Right lobe of liver (tissue), 6 donors: ENCODE measurements around the gene RAB14. TPM values are rescaled to one million over a fixed set of nuclear protein-coding genes. Genes with fewer than 3 reads are reported as not detected.

Experiments used
- ATAC-seq, 4 donors: fragments of 200-7000 bp; cut with Tn5 transposase; one replicate each; pipeline ENCODE4 v1.9.1; 2020; ENCODE audit warnings: mild to moderate bottlenecking in 4 of 4, moderate library complexity in 4 of 4
- DNase-seq, 3 donors: peaks; one replicate each; pipeline ENCODE4 v3.0.0-alpha.2; 2020
- H3K27ac ChIP-seq, 3 donors: fragments of 200-600 bp; one replicate each; pipeline ENCODE4 v1.8.0; 2022
- H3K27me3 ChIP-seq, 2 donors: fragments of 200-600 bp; one replicate each; pipeline ENCODE4 v1.8.0; 2022
- H3K36me3 ChIP-seq, 4 donors: fragments of 200-600 bp; sonication (generic) in 1 of 4; one replicate each; pipeline versions ENCODE4 v1.5.1 to v1.8.0; 2017 to 2022; ENCODE audit warnings: control low read depth in 1 of 4
- H3K4me1 ChIP-seq, 4 donors: fragments of 200-600 bp; sonication (generic) in 1 of 4; one replicate each; pipeline versions ENCODE4 v1.5.1 to v1.8.0; 2017 to 2022; ENCODE audit warnings: control low read depth in 1 of 4
- H3K4me3 ChIP-seq, 3 donors: fragments of 200-600 bp; one replicate each; pipeline ENCODE4 v1.8.0; 2022
- H3K9me3 ChIP-seq, 4 donors: fragments of 200-600 bp; sonication (generic) in 1 of 4; one replicate each; pipeline versions ENCODE4 v1.5.1 to v1.8.0; 2017 to 2022; ENCODE audit warnings: control low read depth in 1 of 4
- CTCF ChIP-seq, 4 donors: fragments of 200-600 bp in 3 of 4; fragments of 450-650 bp in 1 of 4; IDR thresholded peaks; one replicate each; pipeline versions ENCODE4 v1.5.1 to v1.8.0; 2016 to 2022; ENCODE audit warnings: antibody characterized with exemption in 4 of 4, mild to moderate bottlenecking in 2 of 4
- POLR2A ChIP-seq: fragments of 450-650 bp; IDR thresholded peaks from one replicate; pipeline ENCODE4 v1.6.1; 2017; ENCODE audit warnings: antibody characterized with exemption, mild to moderate bottlenecking
- WGBS: methylation state at CpG from one replicate; pipeline ENCODE4 v1.1.6; 2018; ENCODE audit warnings: low coverage, low lambda C conversion rate; ENCODE audit not compliant: insufficient coverage; ENCODE audit errors: missing lambda C conversion rate; 5-methylcytosine and 5-hydroxymethylcytosine counted together
- intact Hi-C, 2 donors: fragments of 100-400 bp; cut with DNase I; formaldehyde crosslinking; loops; one replicate each; pipeline versions ENCODE4 v1.11.2 to v1.14.1; 2022
- total RNA-seq, 6 experiments: library from RNA; depleted of rRNA in 2 of 6; stranded (reverse); fragments of >200 nt in 2 of 6; fragmentation: NEBNext Ultra II Directional in 3 of 6; extraction: Animal tissue kit (Norgen Biotek cat#: 25700) in 3 of 6; gene quantifications; one replicate each; pipeline versions ENCODE4 v1.1.0 to v1.2.4, GENCODE V29; 2016 to 2023
- donor health status: DM: no; HTN: yes; CAD: no.
- donor health status: DM: no; HTN: no; CAD: no.
- donor health status: DM: no; HTN: no; CAD: no.
- donor health status: DM: no; HTN: yes; CAD: no.
- donor health status: DM: no; HTN: yes; CAD: no.

The RAB14 gene
- total RNA-seq, 6 experiments from 2014 or later = 29.0 to 65.1 (median 53.5) TPM

- Histone ChIP-seq H3K27ac (no peak overlapping the region), H3K36me3 (peaks cover 0 to 22% (median 2%) of the 10 kb centered on the region in 4 donors), H3K4me1 (no peaks in the 10 kb centered on the region), H3K27me3 (no peaks in the 10 kb centered on the region), H3K4me3 (no peak overlapping the region), H3K9me3 (no peaks in the 10 kb centered on the region)
- DNase-seq = no peak
- no peak for TF ChIP-seq CTCF (IDR thresholded peaks at IDR 0.05)
- no peak for TF ChIP-seq POLR2A
- intact Hi-C loops = no loop called here
- WGBS = 80% methylated on average over 1 of the region's 2 CpGs
- no peak for ATAC-seq
Observed at GRCh38 chr9:121150188-121150587, 51.5 kb downstream of the RAB14 start.

GRCh38 chr9:121144482-121144881, 57.2 kb downstream of the RAB14 start:
- ATAC-seq (no peak), DNase-seq (no peak)
- TF ChIP-seq POLR2A (no peak), CTCF (IDR thresholded peaks at IDR 0.05) (no peak)
- H3K27me3 ChIP-seq = no peaks in the 10 kb centered on the region
- no peak overlapping the region for H3K4me3 ChIP-seq
- intact Hi-C loops = no loop called here
- WGBS = 83% methylated on average over 2 of the region's 2 CpGs
- no peaks in the 10 kb centered on the region for H3K9me3 ChIP-seq
- H3K36me3 ChIP-seq = peaks cover 0 to 32% (median 2%) of the 10 kb centered on the region in 4 donors
- peaks cover 0 to 3% (median 0%) of the 10 kb centered on the region in 4 donors for H3K4me1 ChIP-seq
- no peak overlapping the region for H3K27ac ChIP-seq

- no peak for DNase-seq
- WGBS = 100% methylated on average over 2 of the region's 2 CpGs
- Histone ChIP-seq H3K36me3 (peaks cover 0 to 35% (median under 1%) of the 10 kb centered on the region in 4 donors), H3K4me3 (no peak overlapping the region), H3K27ac (no peak overlapping the region), H3K27me3 (no peaks in the 10 kb centered on the region), H3K4me1 (peaks cover 0 to 3% (median 0%) of the 10 kb centered on the region in 4 donors), H3K9me3 (no peaks in the 10 kb centered on the region)
- no peak for ATAC-seq
- TF ChIP-seq POLR2A = no peak
- no peak for TF ChIP-seq CTCF (IDR thresholded peaks at IDR 0.05)
- intact Hi-C loops = no loop called here
Observed at GRCh38 chr9:121143771-121144170, 57.9 kb downstream of the RAB14 start.

- peaks cover 0 to 3% (median 0%) of the 10 kb centered on the region in 4 donors for H3K4me1 ChIP-seq
- intact Hi-C loops = no loop called here
- 88% methylated on average over 1 of the region's 1 CpG for WGBS
- ATAC-seq = no peak
- DNase-seq = no peak
- no peaks in the 10 kb centered on the region for H3K27me3 ChIP-seq
- no peaks in the 10 kb centered on the region for H3K9me3 ChIP-seq
- H3K36me3 ChIP-seq = peaks cover 0 to 31% (median 0%) of the 10 kb centered on the region in 4 donors
- no peak overlapping the region for H3K4me3 ChIP-seq
- H3K27ac ChIP-seq = no peak overlapping the region
- no peak for TF ChIP-seq POLR2A
- no peak for TF ChIP-seq CTCF (IDR thresholded peaks at IDR 0.05)
Observed at GRCh38 chr9:121141706-121142105, 60.0 kb downstream of the RAB14 start.

GRCh38 chr9:121141306-121141705, 60.4 kb downstream of the RAB14 start:
- Histone ChIP-seq H3K27ac (no peak overlapping the region), H3K4me1 (peaks cover 0 to 3% (median 0%) of the 10 kb centered on the region in 4 donors), H3K4me3 (no peak overlapping the region), H3K36me3 (peaks cover 0 to 31% (median 0%) of the 10 kb centered on the region in 4 donors), H3K27me3 (no peaks in the 10 kb centered on the region), H3K9me3 (no peaks in the 10 kb centered on the region)
- 100% methylated on average over 1 of the region's 1 CpG for WGBS
- intact Hi-C loops = no loop called here
- DNase-seq = no peak
- TF ChIP-seq CTCF (IDR thresholded peaks at IDR 0.05) (no peak), POLR2A (no peak)
- ATAC-seq = no peak
